GM21526 (cell line): Measurements from ENCODE around the gene TEX261.
"Not testable (repeated sequence)": the region's sequence is repeated elsewhere in the genome, so short reads cannot be mapped to it uniquely, and the experiment has no call there.

ENCODE experiments used
- ATAC-seq: cut with Tn5 transposase; IDR thresholded peaks from one replicate; pipeline ENCODE4 v1.9.1; 2021; ENCODE audit warnings: moderate library complexity; ENCODE audit not compliant: unreplicated experiment, low FRiP score

The TEX261 gene

DNA sequence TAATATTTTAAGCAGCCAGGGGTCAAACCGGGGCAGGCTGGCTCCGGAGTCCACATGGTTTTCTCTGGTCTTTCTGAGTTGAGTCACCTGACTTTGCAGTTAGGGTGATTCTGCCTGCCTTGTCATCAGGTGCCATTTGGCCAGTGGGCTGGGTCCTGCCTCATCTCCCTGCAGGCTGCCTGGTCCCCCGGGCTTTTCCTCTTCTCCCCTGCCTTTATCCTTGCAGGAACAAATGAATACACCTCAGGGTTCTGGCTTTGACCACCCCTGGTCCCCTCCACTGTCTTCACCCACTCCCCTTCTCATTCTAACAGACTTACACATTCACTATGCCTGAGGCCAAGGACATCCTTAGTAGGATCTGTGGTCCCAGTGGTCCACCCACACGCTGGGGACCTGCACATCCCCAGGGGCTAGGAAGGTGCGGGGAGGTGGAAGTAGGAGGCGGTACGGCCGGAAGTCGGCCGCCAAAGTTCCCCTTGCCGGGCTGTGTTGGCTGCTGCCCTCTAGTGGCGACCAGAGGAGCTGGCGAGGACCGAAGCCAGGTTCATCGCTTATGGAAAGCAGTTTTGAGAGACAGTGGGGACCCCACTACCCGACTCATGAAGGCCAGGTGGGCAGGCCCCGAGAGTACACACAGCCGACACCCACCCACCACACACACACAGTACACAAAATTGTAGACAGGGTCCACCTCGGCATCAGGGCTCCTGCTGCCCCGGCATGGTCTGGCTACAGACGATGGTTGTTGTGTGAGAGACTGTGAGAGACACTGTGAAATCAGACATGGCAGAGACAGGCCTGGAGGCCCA lies 6.3 kb upstream of the TEX261 start:
- peak; percentile 84 for ATAC-seq

DNA sequence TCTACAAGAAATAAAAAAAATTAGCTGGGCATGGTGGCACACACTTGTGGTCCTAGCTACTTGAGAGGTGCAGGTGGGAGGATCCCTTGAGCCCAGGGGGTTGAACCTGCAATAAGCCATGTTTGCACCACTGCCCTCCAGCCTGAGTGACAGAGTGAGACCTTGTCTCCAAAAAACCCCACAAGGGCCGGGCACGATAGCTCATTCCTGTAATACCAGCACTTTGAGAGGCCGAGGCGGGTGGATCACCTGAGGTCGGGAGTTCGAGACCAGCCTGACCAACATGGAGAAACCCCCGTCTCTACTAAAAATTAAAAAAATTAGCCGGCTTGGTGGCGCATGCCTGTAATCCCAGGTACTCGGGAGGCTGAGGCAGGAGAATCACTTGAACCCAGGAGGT lies 5.3 kb upstream of the TEX261 start:
- not testable (repeated sequence) for ATAC-seq

DNA sequence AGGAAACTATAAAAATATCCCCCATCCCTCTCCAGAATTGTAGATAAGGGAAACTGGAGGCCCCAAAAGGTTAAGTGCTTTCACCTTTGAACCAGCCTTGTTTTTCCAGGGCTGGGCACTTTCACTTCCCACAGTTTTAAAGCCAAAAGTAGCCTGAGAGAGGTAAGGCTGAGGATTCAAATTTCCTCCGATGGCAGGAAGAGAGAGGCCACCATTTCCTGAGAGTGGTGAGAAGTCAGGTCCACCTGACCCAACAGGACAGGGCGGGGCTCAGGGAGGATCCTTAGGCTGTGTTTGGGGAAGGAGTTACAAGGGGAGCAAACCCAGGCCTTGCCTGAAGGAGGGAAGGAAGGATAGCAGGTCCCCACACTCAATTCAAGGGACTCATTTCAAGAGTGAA lies 4.7 kb upstream of the TEX261 start:
- no peak for ATAC-seq

DNA sequence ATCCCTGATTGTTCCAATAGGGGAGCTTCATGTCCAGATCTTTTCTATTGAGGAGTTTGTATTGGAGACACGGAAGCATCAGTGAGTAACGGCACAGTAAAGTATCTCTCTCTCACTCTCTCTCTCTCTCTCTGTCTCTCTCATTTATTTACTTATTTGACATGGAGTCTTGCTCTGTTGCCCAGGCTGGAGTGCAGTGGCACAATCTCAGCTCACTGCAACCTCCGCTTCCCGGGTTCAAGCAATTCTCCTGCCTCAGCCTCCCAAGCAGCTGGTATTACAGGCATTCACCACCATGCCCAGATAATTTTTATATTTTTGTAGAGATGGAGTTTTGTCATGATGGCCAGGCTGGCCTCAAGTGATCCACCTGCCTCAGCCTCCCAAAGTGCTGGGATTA lies 4.2 kb upstream of the TEX261 start:
- ATAC-seq, result not testable (repeated sequence)

DNA sequence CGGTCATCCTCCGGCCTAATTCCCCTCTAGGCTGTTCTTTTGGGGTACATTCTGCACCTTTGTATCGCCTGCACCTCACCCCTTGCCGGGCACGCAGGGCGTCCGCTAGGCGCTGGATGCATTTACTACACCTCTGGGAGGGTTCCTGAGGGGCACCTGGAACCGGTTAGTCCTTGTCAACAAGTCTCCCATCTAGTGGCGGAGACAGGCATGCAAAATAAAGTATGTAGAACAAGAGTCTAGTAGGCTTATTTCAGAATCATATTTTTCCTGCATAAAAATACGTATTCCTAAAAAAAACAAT lies 705 bp upstream of the TEX261 start:
- ATAC-seq, result peak; percentile 47

DNA sequence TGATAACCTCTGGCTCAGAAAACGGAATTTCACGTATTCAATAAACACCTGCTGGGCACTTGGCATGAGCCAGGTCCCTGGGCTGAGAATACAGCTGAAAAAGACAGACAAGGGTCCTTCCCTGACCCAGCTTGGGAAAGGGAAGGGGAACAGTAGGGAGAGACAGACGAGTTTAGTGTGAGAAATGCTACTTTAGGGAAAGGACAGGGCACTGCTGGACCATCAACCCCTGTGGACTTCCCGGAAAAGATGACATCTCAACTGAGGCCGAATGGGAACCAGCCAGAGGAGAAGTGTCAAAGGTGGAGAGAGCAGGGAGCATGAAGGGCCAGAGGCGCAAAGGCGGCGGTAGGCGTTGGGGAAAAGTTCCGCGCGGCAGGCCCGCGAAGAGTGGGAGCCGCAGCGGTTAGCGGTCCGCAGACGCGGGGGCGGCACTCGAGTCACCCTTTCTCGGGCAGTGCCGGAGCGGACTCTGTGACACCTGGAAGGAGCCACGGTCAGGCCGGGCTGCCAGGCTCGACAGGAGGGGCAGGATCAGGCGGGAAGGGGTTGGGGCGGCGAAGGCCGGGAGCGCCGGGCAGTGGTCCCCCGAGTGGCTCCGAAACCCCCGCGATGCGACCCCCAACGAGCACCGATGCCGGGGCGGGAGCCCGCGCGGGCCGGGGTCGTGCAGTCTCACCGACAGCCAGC lies 519 bp downstream of the TEX261 start:
- ATAC-seq, result peak; percentile 28

DNA sequence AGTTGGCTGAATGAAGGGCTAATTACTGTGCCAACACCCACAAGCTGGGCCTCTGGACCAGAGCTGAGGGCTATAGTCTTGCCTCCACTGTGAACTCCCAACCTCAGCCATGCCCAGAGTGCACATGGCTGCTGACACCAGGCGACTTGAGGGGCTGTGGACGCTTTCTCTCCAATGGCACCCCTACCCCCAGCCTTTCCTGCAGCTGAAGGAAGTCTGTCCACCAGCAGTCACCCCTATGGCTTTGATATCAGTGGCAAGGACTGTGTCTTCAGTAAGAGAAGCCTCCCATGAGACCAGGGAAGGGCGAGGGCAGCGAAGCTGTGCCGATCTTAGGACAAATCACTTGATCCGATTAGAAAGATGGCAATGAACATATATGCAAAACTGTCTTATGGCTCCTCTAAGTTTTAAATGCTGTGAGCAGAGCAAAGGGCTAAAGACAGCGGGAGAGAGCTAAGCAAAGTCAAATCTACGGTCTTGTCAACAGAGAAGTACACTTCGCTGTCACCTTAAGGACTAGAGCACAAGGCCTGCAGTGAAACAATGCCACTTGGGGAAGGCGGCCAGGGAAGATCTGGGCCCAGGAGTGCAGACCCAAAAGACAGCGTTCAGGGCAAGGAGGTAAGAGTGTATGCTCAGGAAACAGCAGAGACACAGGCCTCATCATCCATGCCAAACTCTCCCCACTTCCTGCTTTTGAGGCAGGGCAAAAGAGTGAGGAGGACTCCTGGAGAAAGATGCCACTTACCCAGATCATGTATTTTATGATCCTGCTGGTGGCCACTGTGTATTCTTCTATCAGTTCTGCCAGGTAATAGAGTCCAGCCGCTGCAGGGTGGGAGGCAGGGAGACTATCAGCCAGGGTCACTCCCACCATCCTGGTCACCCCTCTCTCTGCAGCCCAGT lies 1.5 kb downstream of the TEX261 start:
- ATAC-seq, result no peak

DNA sequence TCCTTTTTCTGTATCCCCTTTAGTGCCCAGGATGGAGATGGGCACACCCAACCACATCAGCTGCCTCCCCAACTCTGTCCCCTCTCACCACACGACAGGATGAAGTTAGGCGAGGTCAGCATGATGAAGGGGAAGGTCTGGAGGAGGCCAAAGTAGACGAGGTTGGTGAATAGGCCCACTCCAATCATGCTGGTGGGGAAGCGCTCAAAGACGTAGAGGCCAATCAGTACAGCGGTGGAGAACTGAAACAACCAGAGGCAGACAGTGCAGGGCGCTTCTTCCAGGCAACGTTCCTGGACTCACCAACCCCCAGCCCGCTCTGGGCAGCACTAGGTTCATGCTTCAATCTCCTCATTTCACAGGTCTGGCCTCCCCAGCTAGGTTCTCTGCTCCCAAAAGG lies 2.9 kb downstream of the TEX261 start:
- no peak for ATAC-seq

DNA sequence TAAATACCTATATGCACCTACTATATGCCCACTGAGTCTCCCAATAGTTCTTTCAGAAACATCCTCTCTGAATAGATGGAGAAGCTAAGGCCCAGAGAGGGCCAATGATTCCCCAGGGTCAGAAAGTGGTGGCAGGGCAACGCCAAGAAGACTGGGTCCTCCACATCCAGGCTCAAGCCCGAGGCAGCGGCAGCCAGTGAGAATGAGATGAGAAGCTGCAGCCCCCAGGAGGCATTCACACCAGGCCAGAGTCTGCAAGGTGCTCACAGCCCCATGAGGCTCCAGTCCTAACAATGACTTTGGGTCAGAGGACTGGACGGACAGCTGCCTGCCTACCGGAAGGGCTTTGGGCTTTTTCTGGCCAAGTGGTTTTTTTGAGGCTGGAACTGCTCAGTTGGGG lies 3.5 kb downstream of the TEX261 start:
- no peak for ATAC-seq

DNA sequence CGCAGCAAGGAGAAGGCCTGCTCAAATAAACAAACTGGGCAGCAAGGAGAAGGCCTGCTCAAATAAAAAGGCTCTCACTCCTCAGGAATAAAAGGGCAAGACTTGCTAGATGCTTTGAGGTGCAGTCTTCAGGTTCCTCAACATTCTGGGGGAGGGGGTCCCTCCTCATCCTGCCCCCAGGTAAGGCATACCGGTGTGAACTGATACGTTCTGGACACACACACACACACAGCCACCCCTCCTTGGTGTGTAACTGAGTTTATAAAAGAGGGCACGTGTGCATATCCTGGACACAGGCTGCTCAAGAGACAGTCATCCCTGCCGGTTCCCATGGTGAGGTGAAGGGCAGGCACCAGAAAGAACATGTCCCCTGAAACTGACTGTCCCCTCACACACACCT lies 4.5 kb downstream of the TEX261 start:
- ATAC-seq, result no peak

DNA sequence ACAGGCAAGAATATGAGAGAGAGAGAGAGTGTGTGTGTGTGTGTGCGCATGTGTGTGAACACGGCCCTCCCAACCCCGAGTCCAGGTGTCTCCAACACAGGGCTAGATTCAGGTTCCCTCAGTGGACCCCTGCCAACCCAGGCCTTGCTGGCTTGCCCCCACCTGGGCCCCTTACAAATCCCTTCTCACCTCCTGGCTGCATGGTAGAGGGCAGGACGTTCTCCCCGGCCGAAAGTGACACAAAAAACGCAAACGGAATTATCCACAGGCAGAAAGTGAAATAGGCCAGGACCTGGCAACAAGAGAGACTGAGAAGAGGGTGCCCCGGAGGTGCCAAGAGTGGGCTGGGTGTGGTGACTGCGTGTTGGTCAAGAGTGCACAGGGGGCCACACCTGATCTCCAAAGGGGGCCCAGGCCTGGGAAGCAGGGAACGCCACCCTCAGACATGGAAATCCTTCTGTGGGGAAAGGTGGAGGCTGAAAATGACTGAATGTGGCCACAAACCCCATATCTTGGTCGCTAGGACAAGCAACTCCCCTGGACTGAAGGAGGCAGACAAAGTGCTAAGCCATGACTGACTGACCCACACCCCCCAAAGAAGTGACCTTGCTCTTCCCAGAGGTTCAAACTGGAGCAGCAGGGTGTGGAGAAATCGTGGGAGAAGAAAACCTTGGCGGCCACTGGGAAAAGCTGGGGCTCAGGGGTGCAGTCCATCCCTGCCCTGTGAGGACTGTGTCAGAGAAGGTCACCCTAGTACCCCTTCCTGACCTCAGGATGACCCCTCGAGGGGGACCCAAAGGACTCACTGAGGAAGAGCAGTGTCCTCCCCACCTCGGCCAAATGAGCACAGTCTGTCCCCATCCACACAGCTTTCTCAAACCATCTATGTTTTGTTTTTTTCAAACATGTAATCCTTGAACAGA lies 5.7 kb downstream of the TEX261 start:
- ATAC-seq, result no peak

DNA sequence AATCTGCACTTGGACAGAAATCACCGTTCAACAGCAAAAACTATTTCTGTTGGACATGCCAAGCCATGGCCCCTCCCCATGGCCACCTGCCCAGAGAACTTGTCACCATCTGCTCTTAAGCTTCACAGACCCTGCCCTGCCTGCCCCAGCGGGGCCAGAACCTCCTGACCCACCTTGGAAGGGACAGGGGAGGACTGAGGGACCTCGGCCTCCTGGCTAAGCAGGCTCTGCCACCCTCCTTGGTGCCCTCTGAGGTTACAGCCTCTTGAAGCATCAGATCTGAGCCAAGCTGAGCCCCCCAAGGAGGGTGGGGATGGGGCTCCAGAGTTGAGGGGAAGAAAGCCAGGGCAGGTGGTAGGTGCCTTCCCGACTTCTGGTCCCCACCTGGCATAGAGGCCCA lies 6.5 kb downstream of the TEX261 start:
- no peak for ATAC-seq

DNA sequence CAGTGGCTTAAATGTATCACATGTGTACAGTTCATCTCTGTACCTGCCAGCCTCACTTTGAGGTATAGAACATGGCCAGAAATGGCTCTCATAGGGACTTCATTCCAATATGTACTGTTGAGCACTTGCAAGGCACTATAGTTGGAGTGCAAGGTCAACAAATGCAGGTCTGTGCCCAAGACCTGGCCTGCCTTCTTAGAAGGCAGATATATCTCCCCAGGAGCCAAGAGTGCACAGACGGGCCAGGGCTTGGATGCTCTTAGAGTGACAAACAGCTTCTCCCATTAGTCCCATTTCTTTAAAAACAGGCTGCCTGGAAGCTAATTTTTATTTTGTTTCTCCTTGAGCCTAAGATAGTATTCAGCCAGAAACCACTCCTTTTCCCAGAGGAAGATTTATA lies 7.3 kb downstream of the TEX261 start:
- ATAC-seq, result no peak

DNA sequence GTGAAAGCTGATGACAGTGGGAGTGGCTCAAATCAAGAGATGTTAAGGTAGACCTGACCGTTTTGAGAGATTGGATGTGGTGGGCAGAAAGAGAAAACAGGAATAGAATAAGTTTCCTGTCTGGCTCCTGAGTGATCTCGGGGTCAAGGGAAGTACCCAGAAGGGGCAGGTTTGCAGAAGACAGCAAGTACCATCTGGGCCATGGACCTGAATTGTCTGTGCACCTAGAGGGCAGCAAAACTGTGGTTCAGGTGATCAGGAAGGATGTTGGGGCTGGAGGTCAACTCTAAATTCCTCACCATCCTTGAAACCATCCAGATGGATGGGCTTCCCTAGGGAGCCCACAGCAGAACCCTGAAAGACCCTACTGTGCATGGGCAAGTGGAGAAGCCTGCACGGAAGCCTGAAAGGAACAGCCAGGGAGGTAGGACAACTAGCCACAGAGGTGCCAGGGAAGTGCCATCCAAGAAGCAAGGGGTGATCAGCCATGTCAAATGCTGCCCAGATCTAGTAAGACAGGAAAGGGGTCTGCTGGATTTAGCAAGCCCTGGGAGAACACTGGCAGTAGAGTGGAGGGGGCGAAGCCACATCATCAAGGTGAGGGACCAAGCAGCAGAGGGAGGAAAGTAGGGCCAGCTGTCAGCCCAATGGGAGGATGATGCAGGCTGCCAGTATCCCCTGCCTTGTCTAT lies 8.0 kb downstream of the TEX261 start:
- no peak for ATAC-seq

DNA sequence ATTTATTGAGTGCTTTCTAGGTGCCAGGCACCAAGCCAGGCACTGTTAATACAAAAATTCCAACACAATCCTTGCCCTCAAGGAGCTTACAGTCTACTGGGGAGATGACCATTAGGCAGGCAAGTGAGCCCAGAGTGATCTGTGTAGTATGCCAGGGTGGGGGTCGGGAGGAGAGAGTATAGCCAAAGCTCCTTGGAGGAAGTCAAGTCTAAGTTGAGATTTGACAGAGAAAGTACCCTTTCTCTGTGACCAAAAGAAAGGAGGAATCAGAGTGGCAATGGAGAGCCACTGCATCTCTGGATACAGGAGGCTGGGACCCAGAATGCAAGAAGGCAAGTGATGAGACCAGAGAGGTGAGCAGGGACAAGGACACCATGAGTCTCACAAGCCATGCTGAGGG lies 8.7 kb downstream of the TEX261 start:
- no peak for ATAC-seq

DNA sequence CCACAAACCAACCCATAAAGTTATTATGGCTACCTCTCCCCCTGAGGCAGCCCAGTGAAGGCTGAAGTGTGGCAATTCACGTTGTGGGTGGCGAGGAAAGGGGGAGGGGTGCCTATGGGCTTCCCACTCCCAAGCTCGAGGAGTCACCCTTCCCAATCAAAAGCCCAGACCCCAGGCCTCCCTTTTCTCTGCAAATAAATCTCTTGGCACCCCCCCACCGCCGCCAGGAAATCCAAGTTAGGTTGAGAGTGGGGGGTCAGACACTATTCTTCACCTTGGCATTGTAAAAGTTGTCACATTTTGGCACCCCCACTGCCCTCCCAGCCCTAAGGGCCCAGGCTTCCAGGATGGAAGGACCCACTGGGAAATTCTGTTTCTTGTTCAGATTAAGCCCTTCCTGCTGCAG lies 9.4 kb downstream of the TEX261 start:
- ATAC-seq, result no peak

DNA sequence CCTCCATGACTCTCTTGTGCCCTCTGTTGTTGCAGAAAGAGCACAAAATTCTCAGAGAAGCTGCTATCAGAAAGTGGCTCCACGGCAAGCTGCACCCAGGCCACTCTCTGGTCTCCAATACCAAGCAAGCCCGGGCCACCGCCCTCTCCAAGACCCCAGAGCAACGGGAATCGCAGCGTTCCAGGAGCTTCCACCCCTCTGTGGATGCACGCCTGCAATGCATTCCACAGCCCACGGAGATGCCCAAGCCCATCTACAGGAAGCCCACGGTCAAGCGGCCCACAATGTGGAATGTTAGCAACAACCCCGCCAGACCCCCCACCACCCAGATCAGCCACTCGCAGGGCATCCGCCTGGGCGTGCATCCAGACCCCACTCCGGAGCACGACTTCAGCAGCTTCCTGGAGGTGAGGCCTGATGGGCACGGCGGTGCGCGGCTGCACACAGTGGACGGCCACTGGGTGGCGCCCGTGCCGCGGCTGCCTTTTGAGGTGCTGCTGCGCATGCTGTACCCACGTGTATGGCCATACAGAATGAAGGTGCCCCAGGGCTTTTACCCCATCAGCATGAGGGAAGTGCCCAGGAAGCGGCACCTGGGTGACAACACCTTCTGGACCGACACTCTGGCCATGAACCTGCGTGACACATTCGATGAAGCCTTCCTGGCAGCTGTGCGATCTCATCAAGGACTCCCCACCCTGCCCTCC lies 9.9 kb downstream of the TEX261 start:
- peak; percentile 79 for ATAC-seq

DNA sequence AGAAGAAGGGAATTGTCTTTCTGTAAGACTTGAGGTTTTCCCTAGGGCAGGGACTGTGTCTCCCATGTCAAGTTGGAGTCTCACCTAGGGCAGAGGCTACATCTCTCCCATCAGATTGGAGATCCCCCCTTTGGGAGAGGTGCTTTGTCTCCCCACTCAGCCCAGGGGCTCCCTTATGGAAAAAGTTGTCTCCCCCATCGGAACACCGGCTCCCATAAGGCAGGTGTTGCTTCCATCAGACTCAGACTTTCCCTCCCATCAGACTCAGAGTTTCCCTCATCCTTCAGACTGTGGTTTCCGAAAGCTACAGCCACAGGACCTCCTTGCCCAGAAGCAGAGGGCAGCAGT lies 10.5 kb downstream of the TEX261 start:
- no peak for ATAC-seq

DNA sequence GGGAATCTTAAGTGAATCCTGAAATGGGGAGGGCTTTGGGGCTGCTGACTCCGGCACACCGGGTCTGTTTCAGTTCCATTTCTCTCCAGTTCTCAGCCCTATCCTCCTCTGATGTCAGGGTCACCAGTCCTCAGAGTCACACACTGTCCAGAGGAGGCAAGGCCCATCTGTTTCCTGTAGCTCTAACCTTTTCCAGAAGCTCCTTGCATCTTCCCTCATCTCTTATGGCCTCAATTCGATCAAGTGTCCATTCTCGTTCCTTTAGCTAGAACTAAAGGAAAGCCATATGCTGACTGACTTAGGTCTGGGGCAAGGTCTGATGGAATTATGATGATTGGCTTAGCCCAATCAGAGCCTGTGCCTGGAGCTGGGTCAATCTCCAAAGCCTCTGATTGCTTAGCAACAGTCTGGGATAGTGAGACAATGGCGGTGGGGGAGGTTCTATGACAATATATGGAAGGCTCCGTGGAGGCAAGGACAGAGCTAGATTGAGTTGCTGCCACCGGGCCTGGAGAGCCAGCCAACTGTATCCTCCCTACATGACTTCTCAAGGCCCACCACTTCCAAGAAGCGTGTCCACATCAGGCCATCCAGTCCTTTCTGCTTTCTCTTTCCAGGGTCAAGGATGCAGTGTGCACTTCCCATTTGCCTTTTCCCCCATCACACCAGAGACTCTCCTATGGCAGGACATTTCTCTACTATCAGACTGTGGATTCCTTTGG lies 11.0 kb downstream of the TEX261 start:
- ATAC-seq, result no peak
